GM12878 (cell line): ENCODE results near the gene ZNF410. TPM values are rescaled to one million over a fixed set of nuclear protein-coding genes. Genes with fewer than 3 reads are reported as not detected.

Experiments used
- ATAC-seq: fragments of 200-7000 bp; cut with Tn5 transposase; 3 replicates; pipeline ENCODE4 v1.9.1; 2020; ENCODE audit warnings: mild to moderate bottlenecking, moderate library complexity
- BruUV-seq: library from RNA; stranded (reverse); fragments of 400-500 nt; replicated peaks from 2 replicates; lab custom pipeline; 2021; lab: Mats Ljungman, UMichigan
- CTCF ChIA-PET: fragments of 300-600 bp; sonication (Branson Sonifier 250); formaldehyde crosslinking; extraction: SDS; loops from one replicate; lab custom pipeline; 2021; ENCODE audit warnings: inconsistent platforms; lab: Yijun Ruan, JAX
- POLR2A ChIA-PET: fragments of 350-600 bp; formaldehyde crosslinking; extraction: SDS; loops from one replicate; lab custom pipeline; 2021; ENCODE audit warnings: inconsistent platforms; lab: Charles Lee
- RAD21 ChIA-PET: fragments of 300-600 bp; sonication (Branson Sonifier 250); formaldehyde crosslinking; loops from one replicate; lab custom pipeline; 2023; ENCODE audit warnings: antibody characterized with exemption; ENCODE audit not compliant: unreplicated experiment; lab: Charles Lee
- SMC1A ChIA-PET: fragments of 300-600 bp; sonication (Branson Sonifier 250); formaldehyde crosslinking; loops from one replicate; lab custom pipeline; 2023; ENCODE audit not compliant: unreplicated experiment, uncharacterized antibody; lab: Charles Lee
- DNase-seq: peaks from one replicate; pipeline ENCODE4 v3.0.0-alpha.2; 2011; ENCODE audit warnings: low read depth, low spot score
- FAIRE-seq: peaks from 3 replicates; lab custom pipeline; 2011; peaks lifted over from hg19 to GRCh38; lab: Jason Lieb, UNC
- H2AFZ ChIP-seq: 2 replicates; pipeline ENCODE4 v1.6.0; 2011; ENCODE audit warnings: low read depth, low read length, control low read depth; ENCODE audit not compliant: control insufficient read depth
- H3K27ac ChIP-seq: 2 replicates; pipeline ENCODE4 v1.5.1; 2011; ENCODE audit warnings: control low read depth; ENCODE audit not compliant: control insufficient read depth, insufficient read depth
- H3K27me3 ChIP-seq, 2 experiments: replicated peaks in 1 of 2; 2 replicates each; pipeline versions ENCODE4 v1.6.0 to v1.6.1; 2011; ENCODE audit warnings: low read length in 1 of 2; ENCODE audit not compliant: control insufficient read depth in 2 of 2, insufficient read depth in 2 of 2
- H3K36me3 ChIP-seq, 2 experiments: 2 replicates each; pipeline ENCODE4 v1.5.1; 2011; ENCODE audit warnings: low read length in 1 of 2; ENCODE audit not compliant: control insufficient read depth in 2 of 2, insufficient read depth in 2 of 2
- H3K4me1 ChIP-seq: 2 replicates; pipeline ENCODE4 v1.6.1; 2011; ENCODE audit warnings: mild to moderate bottlenecking, low read length, moderate library complexity, mixed read lengths; ENCODE audit not compliant: control insufficient read depth, insufficient read depth
- H3K4me2 ChIP-seq: 2 replicates; pipeline ENCODE4 v1.6.0; 2011; ENCODE audit warnings: control low read depth; ENCODE audit not compliant: control insufficient read depth, insufficient read depth
- H3K4me3 ChIP-seq: fragments of 200-600 bp; sonication (generic); 2 replicates; pipeline ENCODE4 v1.5.1; 2016
- H3K79me2 ChIP-seq: 2 replicates; pipeline ENCODE4 v1.6.0; 2011; ENCODE audit warnings: low read length; ENCODE audit not compliant: control insufficient read depth, insufficient read depth
- H3K9ac ChIP-seq: 2 replicates; pipeline ENCODE4 v1.8.0; 2011; ENCODE audit warnings: low read length, control low read depth, mixed read lengths; ENCODE audit not compliant: control insufficient read depth, insufficient read depth
- H3K9me3 ChIP-seq: replicated peaks from 3 replicates; pipeline ENCODE4 v1.5.1; 2011; ENCODE audit warnings: mild to moderate bottlenecking, low read length; ENCODE audit not compliant: control insufficient read depth, insufficient read depth
- H4K20me1 ChIP-seq: 2 replicates; pipeline ENCODE4 v1.6.0; 2011; ENCODE audit not compliant: control insufficient read depth, insufficient read depth
- BCL11A ChIP-seq: IDR thresholded peaks from 2 replicates; pipeline ENCODE4 v1.6.1; 2011; ENCODE audit warnings: low read depth, low read length
- CHD2 ChIP-seq: IDR thresholded peaks from 2 replicates; pipeline ENCODE4 v1.6.1; 2011; ENCODE audit warnings: low read depth, low read length, improper control_type of control experiment, borderline replicate concordance
- HDAC6 ChIP-seq: fragments of 200-600 bp; sonication (generic); IDR thresholded peaks from one replicate; pipeline ENCODE4 v1.8.0; 2017; ENCODE audit warnings: antibody characterized with exemption; ENCODE audit not compliant: unreplicated experiment
- KDM1A ChIP-seq: fragments of 200-600 bp; sonication (generic); IDR thresholded peaks from 2 replicates; pipeline ENCODE4 v1.6.1; 2016; ENCODE audit warnings: borderline replicate concordance
- LARP7 ChIP-seq: fragments of 450-650 bp; IDR thresholded peaks from 2 replicates; pipeline ENCODE4 v1.6.1; 2017; ENCODE audit warnings: mild to moderate bottlenecking
- MEF2A ChIP-seq: IDR thresholded peaks from 2 replicates; pipeline ENCODE4 v1.6.1; 2011; ENCODE audit warnings: low read depth, mild to moderate bottlenecking, low read length, moderate library complexity; ENCODE audit not compliant: insufficient read depth
- PAX5 ChIP-seq: IDR thresholded peaks from 2 replicates; pipeline ENCODE4 v1.6.1; 2011; ENCODE audit warnings: low read depth, low read length, borderline replicate concordance
- RAD21 ChIP-seq: IDR thresholded peaks from 2 replicates; pipeline ENCODE4 v1.6.1; 2011; ENCODE audit warnings: mild to moderate bottlenecking, low read depth, low read length, moderate library complexity; ENCODE audit not compliant: insufficient read depth
- SIN3A ChIP-seq: IDR thresholded peaks from 2 replicates; pipeline ENCODE4 v1.6.1; 2012; ENCODE audit warnings: low read depth, low read length, improper control_type of control experiment
- SUPT20H ChIP-seq: IDR thresholded peaks from 2 replicates; pipeline ENCODE4 v1.6.1; 2011; ENCODE audit warnings: low read depth, mild to moderate bottlenecking, low read length, moderate library complexity, borderline replicate concordance; ENCODE audit not compliant: control insufficient read depth
- SUZ12 ChIP-seq: fragments of 200-600 bp; sonication (generic); IDR thresholded peaks from one replicate; pipeline ENCODE4 v1.6.1; 2018; ENCODE audit warnings: antibody characterized with exemption, mild to moderate bottlenecking; ENCODE audit not compliant: unreplicated experiment
- TAF1 ChIP-seq: IDR thresholded peaks from 2 replicates; pipeline ENCODE4 v1.6.1; 2011; ENCODE audit warnings: mild to moderate bottlenecking, low read depth, low read length, borderline replicate concordance
- TARDBP ChIP-seq: IDR thresholded peaks from 2 replicates; pipeline ENCODE4 v1.6.1; 2016; ENCODE audit warnings: borderline replicate concordance
- ZNF384 ChIP-seq: IDR thresholded peaks from 2 replicates; pipeline ENCODE4 v1.6.1; 2012; ENCODE audit warnings: low read depth, mild to moderate bottlenecking, low read length, improper control_type of control experiment, borderline replicate concordance
- WGBS: methylation state at CpG from one replicate; pipeline ENCODE4 v1.1.6; 2016; ENCODE audit warnings: low lambda C conversion rate; ENCODE audit not compliant: insufficient replicate concordance, insufficient coverage; ENCODE audit errors: missing lambda C conversion rate; 5-methylcytosine and 5-hydroxymethylcytosine counted together
- in situ Hi-C: fragments of 300-500 bp; cut with MboI; formaldehyde crosslinking; loops from 9 replicates; pipeline ENCODE4 v1.14.3; 2018; ENCODE audit warnings: mixed read lengths
- intact Hi-C: fragments of 100-400 bp; cut with micrococcal nuclease; formaldehyde crosslinking; loops from one replicate; pipeline ENCODE4 v1.14.2; 2022; ENCODE audit not compliant: unreplicated experiment
- polyA plus RNA-seq, 11 experiments: library from polyadenylated mRNA; depleted of rRNA in 4 of 11; unstranded in 6 of 11; stranded (reverse) in 5 of 11; fragments of >200 nt; fragmentation: Nextera tagmentation in 4 of 11; fragmentation: Illumina TruSeq in 1 of 11; extraction: Ambion mirVana in 4 of 11; extraction: Trizol in 1 of 11; gene quantifications; 1 replicate in 1 of 11; 2 replicates in 10 of 11; pipeline versions ENCODE4 v1.2.1 to v1.2.3, GENCODE V29; 2011 to 2016; ENCODE audit warnings: inconsistent platforms in 2 of 11, missing spikeins in 2 of 11, low read depth in 1 of 11
- total RNA-seq, 4 experiments: library from RNA; depleted of rRNA in 3 of 4; stranded (reverse); fragments of >200 nt in 3 of 4; fragmentation: Illumina TruSeq in 1 of 4; extraction: Trizol in 1 of 4; gene quantifications; 2 replicates each; pipeline versions ENCODE4 v1.2.1 to v1.2.3, GENCODE V29; 2013 to 2021
- TF ChIP-seq, protein P1 (sequence below): fragments of 450-650 bp; IDR thresholded peaks from 2 replicates; pipeline ENCODE4 v1.6.1; 2016; ENCODE audit warnings: mild to moderate bottlenecking, moderate library complexity, borderline replicate concordance
- TF ChIP-seq, protein P2 (sequence below): fragments of 450-650 bp; conservative IDR thresholded peaks from 2 replicates; pipeline ENCODE4 v1.6.1; 2017; ENCODE audit warnings: mild to moderate bottlenecking, moderate library complexity

Gene ZNF410
- total and polyA plus RNA-seq, 10 of the 15 experiments (the other 5 are each of a cell fraction or from before 2014, with no cell fraction given) = 31.2 to 56.6 (median 47.7) TPM

DNA sequence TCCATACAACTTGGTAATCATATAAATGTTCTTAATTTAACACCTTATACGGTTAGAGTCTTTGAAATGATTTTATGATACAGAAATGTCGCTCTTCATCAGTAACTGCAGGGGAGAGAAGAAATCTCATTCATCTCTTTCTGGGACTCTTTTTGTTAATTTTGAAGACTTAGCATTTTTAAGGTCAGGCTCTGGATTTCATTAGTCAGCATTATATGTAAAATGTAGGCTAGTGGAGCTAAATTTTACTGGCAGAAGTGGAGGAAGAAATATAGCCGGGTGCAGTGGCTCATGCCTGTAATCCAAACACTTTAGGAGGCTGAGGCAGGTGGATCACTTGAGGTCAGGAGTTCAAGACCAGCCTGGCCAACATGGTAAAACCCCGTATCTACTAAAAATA is 39.7 kb upstream of the ZNF410 start:
- no peaks in the 10 kb centered on the region for H3K27me3 ChIP-seq
- TF ChIP-seq, protein P1, sequence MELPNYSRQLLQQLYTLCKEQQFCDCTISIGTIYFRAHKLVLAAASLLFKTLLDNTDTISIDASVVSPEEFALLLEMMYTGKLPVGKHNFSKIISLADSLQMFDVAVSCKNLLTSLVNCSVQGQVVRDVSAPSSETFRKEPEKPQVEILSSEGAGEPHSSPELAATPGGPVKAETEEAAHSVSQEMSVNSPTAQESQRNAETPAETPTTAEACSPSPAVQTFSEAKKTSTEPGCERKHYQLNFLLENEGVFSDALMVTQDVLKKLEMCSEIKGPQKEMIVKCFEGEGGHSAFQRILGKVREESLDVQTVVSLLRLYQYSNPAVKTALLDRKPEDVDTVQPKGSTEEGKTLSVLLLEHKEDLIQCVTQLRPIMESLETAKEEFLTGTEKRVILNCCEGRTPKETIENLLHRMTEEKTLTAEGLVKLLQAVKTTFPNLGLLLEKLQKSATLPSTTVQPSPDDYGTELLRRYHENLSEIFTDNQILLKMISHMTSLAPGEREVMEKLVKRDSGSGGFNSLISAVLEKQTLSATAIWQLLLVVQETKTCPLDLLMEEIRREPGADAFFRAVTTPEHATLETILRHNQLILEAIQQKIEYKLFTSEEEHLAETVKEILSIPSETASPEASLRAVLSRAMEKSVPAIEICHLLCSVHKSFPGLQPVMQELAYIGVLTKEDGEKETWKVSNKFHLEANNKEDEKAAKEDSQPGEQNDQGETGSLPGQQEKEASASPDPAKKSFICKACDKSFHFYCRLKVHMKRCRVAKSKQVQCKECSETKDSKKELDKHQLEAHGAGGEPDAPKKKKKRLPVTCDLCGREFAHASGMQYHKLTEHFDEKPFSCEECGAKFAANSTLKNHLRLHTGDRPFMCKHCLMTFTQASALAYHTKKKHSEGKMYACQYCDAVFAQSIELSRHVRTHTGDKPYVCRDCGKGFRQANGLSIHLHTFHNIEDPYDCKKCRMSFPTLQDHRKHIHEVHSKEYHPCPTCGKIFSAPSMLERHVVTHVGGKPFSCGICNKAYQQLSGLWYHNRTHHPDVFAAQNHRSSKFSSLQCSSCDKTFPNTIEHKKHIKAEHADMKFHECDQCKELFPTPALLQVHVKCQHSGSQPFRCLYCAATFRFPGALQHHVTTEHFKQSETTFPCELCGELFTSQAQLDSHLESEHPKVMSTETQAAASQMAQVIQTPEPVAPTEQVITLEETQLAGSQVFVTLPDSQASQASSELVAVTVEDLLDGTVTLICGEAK = no peak
- TF ChIP-seq BCL11A (no peak), SIN3A (no peak), RAD21 (no peak), KDM1A (no peak), PAX5 (no peak), TARDBP (no peak), SUZ12 (no peak), CHD2 (no peak), TAF1 (no peak), LARP7 (no peak), MEF2A (no peak), HDAC6 (no peak), SUPT20H (no peak), ZNF384 (no peak)
- TF ChIP-seq, protein P2, sequence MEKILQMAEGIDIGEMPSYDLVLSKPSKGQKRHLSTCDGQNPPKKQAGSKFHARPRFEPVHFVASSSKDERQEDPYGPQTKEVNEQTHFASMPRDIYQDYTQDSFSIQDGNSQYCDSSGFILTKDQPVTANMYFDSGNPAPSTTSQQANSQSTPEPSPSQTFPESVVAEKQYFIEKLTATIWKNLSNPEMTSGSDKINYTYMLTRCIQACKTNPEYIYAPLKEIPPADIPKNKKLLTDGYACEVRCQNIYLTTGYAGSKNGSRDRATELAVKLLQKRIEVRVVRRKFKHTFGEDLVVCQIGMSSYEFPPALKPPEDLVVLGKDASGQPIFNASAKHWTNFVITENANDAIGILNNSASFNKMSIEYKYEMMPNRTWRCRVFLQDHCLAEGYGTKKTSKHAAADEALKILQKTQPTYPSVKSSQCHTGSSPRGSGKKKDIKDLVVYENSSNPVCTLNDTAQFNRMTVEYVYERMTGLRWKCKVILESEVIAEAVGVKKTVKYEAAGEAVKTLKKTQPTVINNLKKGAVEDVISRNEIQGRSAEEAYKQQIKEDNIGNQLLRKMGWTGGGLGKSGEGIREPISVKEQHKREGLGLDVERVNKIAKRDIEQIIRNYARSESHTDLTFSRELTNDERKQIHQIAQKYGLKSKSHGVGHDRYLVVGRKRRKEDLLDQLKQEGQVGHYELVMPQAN = no peak

More for the DNA sequence above, 39.7 kb upstream of the ZNF410 start:
- DNase-seq = no peak
- Histone ChIP-seq H4K20me1 (no peaks in the 10 kb centered on the region), H3K9ac (no peak overlapping the region), H3K4me2 (no peak overlapping the region), H3K4me3 (no peak overlapping the region), H2AFZ (no peak overlapping the region), H3K4me1 (peaks cover 3% of the 10 kb centered on the region; the same call in 1 of the 2 replicates), H3K36me3 (no peaks in the 10 kb centered on the region), H3K9me3 (no peaks in the 10 kb centered on the region; the same call in 2 of the 3 replicates), H3K27ac (no peak overlapping the region), H3K79me2 (no peaks in the 10 kb centered on the region)
- intact Hi-C loops = no loop called here
- POLR2A ChIA-PET = interaction anchor here (0.6 to 0.9 kb wide), 3 partner anchors 16 to 43 kb away, joined by 3 to 10 read pairs (median 3); no protein-coding TSS in a partner anchor
- RAD21 ChIA-PET = interaction anchor here (0.6 kb wide), 1 partner anchor 17 kb away, joined by 3 read pairs; no protein-coding TSS in a partner anchor
- CTCF ChIA-PET = no interaction called here
- in situ Hi-C loops = no loop called here
- ATAC-seq = no peak
- no TSS peak for BruUV-seq
- FAIRE-seq = no peak
- SMC1A ChIA-PET = interaction anchor here (1.3 to 1.8 kb wide), 3 partner anchors 20 to 118 kb away, joined by 3 to 7 read pairs (median 4); partner anchors contain the start of gene ZNF410
- 70% methylated on average over 4 of the region's 4 CpGs for WGBS
